GM13977 (cell line): ENCODE results near the gene IFITM10.

ENCODE experiments used
- DNase-seq: peaks from one replicate; pipeline ENCODE4 v3.0.0; 2012; ENCODE audit warnings: low spot score
- in situ Hi-C: fragments of 300-500 bp; cut with MboI; formaldehyde crosslinking; loops from one replicate; pipeline ENCODE4 v1.12.0; 2022; ENCODE audit warnings: low sequenced_read_pairs, low pct_unique_long_range_greater_than_20kb, mixed read lengths, inconsistent platforms; ENCODE audit not compliant: unreplicated experiment
- TF ChIP-seq, protein P1 (sequence below): IDR thresholded peaks from 2 replicates; pipeline ENCODE4 v1.5.1; 2012; ENCODE audit warnings: mild to moderate bottlenecking, control low read depth; ENCODE audit not compliant: insufficient read depth; ENCODE audit errors: extremely low read depth, missing control alignments

Gene IFITM10

DNA sequence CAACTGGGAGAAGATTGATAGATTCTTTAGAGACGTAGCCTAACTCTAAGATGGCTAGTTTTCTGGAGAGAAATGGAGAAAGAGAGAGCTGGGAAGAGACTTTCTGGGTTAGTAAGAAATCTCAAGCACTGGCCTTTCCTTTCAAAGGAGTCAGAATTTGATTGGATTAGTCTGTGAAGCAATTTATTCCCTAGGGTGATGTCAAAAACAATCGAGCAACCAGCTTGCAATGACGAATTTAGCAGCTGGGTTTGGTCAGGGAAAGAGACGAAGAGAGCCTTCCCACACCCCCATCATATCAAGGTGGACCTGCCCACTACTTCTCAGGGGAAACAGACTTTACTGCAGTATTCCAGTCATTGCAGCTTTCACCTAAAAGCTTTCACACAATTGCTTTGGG is 42.6 kb downstream of the IFITM10 start:
- no peak for DNase-seq
- in situ Hi-C loops = no loop called here
- TF ChIP-seq, protein P1, sequence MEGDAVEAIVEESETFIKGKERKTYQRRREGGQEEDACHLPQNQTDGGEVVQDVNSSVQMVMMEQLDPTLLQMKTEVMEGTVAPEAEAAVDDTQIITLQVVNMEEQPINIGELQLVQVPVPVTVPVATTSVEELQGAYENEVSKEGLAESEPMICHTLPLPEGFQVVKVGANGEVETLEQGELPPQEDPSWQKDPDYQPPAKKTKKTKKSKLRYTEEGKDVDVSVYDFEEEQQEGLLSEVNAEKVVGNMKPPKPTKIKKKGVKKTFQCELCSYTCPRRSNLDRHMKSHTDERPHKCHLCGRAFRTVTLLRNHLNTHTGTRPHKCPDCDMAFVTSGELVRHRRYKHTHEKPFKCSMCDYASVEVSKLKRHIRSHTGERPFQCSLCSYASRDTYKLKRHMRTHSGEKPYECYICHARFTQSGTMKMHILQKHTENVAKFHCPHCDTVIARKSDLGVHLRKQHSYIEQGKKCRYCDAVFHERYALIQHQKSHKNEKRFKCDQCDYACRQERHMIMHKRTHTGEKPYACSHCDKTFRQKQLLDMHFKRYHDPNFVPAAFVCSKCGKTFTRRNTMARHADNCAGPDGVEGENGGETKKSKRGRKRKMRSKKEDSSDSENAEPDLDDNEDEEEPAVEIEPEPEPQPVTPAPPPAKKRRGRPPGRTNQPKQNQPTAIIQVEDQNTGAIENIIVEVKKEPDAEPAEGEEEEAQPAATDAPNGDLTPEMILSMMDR = no peak

DNA sequence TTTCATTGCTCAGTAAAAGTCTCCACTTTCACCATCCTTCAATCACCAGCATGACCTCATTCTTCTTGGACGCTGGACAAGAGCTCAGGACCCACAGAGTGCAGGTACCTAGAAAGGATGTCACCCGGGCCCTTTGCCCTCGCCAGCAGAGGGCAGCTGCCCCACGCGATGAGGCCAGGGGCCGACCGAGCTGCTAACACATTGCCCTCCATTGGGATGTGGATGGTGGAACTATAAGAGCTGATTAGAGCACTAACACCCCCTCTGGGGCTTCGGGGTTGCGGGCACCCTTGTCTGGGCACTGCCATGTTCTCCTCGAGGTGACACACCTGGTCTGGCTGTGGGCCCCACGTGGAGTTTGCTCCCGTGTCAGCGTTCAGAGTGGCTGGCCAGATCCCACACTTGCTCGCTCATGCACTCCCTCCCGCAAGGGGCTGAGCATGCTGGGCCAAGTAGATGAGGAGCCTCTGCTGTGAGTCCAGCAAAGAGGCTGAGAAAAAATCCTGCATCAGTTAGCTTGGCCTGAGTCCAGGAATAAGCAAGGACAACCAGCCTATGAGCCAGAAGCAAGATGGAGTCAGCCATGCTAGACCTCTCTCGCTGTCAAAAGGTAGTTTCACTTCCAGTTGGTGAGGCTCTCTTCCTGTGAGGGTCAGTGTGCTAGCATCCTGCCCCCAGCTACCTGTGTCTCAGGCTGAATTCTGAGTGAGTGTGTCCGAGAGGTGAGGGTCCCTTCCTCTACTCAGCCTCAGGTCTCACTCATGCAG is 43.6 kb downstream of the IFITM10 start:
- DNase-seq = no peak
- TF ChIP-seq, protein P1 = no peak
- in situ Hi-C loops = no loop called here

DNA sequence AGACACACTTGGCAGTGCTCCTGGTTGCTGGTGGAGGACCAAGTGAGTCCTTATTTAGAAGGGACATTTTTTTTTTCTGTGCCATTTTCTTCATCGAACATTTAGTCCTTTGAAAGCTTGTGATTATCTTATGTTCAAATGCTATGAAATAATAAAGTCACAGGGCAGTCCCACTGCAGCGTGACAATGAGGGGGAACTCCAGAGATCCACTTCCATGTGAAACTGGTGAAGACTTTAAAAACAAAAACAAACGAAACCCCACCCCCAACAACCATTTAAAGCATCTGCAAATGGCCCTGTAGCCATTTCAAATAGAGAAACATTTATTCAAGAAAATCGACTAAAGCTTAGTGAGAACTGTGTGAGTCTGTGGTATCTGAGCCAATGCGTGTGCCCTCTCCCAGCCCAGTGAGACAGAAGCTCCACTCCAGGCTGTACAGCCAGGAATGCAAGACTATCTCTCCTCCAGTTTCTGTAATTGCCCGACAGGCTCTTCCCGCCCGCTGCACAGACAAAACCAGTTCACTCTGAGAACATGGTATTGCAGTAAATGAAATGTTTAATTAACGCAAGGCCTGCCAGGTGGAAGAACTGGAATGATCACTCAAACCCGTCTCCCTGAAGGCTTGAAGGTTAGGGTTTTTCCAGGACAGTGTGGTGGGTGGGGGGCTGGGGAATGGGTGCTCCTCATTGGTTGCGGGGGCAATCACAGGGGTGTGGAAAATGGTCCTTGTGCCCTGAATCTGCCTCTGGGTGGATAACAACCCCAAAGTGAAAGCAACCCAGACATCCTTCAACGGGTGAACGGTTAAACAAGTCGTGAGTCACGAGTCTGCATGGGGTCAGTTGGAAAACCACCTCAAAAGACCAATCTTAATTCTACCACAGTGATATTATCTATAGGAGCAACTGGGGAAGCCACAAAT is 45.0 kb downstream of the IFITM10 start:
- TF ChIP-seq, protein P1 = no peak
- in situ Hi-C loops = no loop called here
- DNase-seq = no peak

DNA sequence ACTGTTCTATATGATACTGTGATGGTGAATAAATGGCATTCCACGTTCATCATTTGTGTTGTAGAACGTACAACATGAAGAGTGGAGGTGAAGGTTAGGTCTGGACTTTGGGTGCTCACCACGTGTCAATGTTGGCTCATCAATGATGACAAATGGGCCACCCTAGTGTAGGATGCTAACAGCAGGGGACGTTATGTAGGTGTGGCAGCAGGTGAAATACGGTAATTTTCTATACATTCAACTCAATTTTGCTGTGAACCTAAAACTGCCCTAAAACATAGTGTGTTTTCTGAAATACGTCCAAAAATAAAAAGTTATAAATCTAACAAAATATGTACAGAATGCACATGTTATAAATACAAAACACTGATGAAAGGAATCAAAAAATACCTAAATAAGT is 47.2 kb downstream of the IFITM10 start:
- in situ Hi-C loops = no loop called here
- TF ChIP-seq, protein P1 = no peak
- DNase-seq = no peak

DNA sequence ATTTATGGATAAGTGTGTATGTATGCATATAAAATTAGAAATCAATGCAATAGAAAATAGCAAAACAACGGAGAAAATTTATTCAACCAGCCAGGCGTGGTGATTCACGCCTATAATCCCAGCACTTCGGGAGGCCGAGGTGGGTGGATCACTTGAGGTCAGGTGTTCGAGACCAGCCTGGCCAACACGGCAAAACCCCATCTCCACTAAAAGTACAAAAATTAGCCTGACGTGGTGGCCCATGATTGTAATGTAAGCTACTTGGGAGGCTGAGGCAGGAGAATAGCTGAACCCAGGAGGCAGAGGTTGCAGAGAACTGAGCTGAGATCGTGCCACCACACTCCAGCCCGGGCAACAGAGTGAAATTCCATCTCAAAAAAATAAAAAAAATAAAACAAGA is 47.9 kb downstream of the IFITM10 start:
- TF ChIP-seq, protein P1 = no peak
- no peak for DNase-seq
- in situ Hi-C loops = no loop called here

DNA sequence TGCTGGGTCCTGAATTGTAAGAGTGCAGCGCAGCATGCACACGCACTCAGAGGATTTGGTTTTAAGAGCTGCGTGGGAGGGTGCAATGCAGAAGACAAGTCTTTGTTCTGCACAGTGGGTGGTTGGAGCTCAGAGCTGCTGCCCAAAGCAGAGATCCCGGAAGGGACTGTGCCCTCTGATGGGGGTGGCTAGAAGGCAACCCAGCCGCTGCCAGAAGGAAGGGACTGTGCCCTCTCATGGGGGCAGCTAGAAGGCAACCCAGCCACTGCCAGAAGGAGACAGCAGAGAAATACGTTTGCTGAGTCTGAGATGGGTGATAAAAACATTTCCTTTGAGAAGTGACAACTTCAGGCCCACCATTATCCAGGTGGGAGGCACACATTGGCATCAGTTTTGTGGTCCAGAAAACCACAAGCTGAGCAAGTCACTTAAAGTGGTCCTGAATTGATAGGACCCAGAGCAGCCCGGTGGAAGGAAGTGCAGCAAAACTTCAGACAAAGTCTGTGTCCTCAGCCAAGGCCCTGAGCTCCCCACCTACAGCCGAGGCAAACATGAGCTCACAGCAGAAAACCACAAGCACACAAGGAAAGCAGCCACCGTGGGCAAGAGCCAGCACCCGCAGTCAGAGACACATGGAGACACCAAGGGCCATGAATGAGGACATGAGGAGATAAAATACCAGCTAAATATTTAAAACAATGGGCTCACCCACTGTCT is 49.1 kb downstream of the IFITM10 start:
- DNase-seq = no peak
- in situ Hi-C loops = no loop called here
- TF ChIP-seq, protein P1 = no peak
